HepG2 (cell line): ENCODE results near the gene OST4. TPM values are rescaled to one million over a fixed set of nuclear protein-coding genes. Genes with fewer than 3 reads are reported as not detected.

Source experiments
- ARID3A ChIP-seq: IDR thresholded peaks from 2 replicates; pipeline ENCODE4 v1.6.1; 2012; ENCODE audit warnings: low read depth, low read length, improper control_type of control experiment
- ARID5B ChIP-seq: IDR thresholded peaks from 2 replicates; pipeline ENCODE4 v1.4.0; 2020; ENCODE audit warnings: mild to moderate bottlenecking, missing genetic modification reagents
- BCL6 ChIP-seq: IDR thresholded peaks from 2 replicates; pipeline ENCODE4 v1.6.1; 2016; ENCODE audit warnings: missing genetic modification reagents, missing compliant biosample characterization
- MXI1 ChIP-seq: IDR thresholded peaks from 3 replicates; pipeline ENCODE4 v1.6.1; 2012; ENCODE audit warnings: low read depth, low read length, inconsistent platforms, borderline replicate concordance
- POLR2G ChIP-seq: fragments of 200-400 bp; formaldehyde crosslinking; IDR thresholded peaks from 2 replicates; pipeline ENCODE4 v1.6.1; 2018; ENCODE audit warnings: mild to moderate bottlenecking, low read depth, low read length, moderate library complexity
- RBAK ChIP-seq: sonication (generic); formaldehyde crosslinking; IDR thresholded peaks from 2 replicates; pipeline ENCODE4 v1.5.1; 2020; ENCODE audit warnings: mild to moderate bottlenecking, missing genetic modification reagents
- RBFOX2 ChIP-seq: fragments of 200-400 bp; formaldehyde crosslinking; IDR thresholded peaks from 2 replicates; pipeline ENCODE4 v1.6.1; 2017; ENCODE audit warnings: low read depth, mild to moderate bottlenecking, low read length
- RCOR2 ChIP-seq: IDR thresholded peaks from 2 replicates; pipeline ENCODE4 v1.6.1; 2016; ENCODE audit warnings: missing biosample characterization, missing genetic modification reagents
- REST ChIP-seq, 2 experiments: IDR thresholded peaks; 2 replicates each; pipeline ENCODE4 v1.6.1; 2011 to 2012; ENCODE audit warnings: low read length in 2 of 2, borderline replicate concordance in 1 of 2, low read depth in 1 of 2, mild to moderate bottlenecking in 1 of 2, moderate library complexity in 1 of 2
- SP5 ChIP-seq: IDR thresholded peaks from 2 replicates; pipeline ENCODE4 v1.6.1; 2016; ENCODE audit warnings: low read depth, borderline replicate concordance
- TGIF2 ChIP-seq: IDR thresholded peaks from 2 replicates; pipeline ENCODE4 v1.6.1; 2016; ENCODE audit warnings: control low read depth, missing compliant biosample characterization
- ZNF296 ChIP-seq: sonication (generic); formaldehyde crosslinking; conservative IDR thresholded peaks from 2 replicates; pipeline ENCODE4 v1.5.0; 2020; ENCODE audit warnings: mild to moderate bottlenecking, missing genetic modification reagents
- ZNF558 ChIP-seq: sonication (generic); formaldehyde crosslinking; IDR thresholded peaks from 2 replicates; pipeline ENCODE4 v1.9.0; 2022; ENCODE audit warnings: mild to moderate bottlenecking, missing genetic modification reagents, borderline replicate concordance
- ZNF687 ChIP-seq: sonication (generic); formaldehyde crosslinking; IDR thresholded peaks from 2 replicates; pipeline ENCODE4 v1.5.1; 2020; ENCODE audit warnings: mild to moderate bottlenecking, missing genetic modification reagents, moderate library complexity
- polyA plus RNA-seq, 8 experiments: library from polyadenylated mRNA; depleted of rRNA in 3 of 8; stranded (reverse) in 7 of 8; unstranded in 1 of 8; fragments of >200 nt; fragmentation: Illumina TruSeq in 4 of 8; extraction: Trizol in 4 of 8; gene quantifications; 2 replicates each; pipeline versions ENCODE4 v1.2.1 to v1.2.3, GENCODE V29; 2011 to 2016; ENCODE audit warnings: low read depth in 4 of 8, missing spikeins in 1 of 8, mixed read lengths in 1 of 8; ENCODE audit not compliant: insufficient read depth in 1 of 8
- total RNA-seq, 5 experiments: library from RNA; depleted of rRNA; stranded (reverse); fragments of >200 nt; fragmentation: Illumina TruSeq; extraction: Trizol; gene quantifications; 2 replicates each; pipeline ENCODE4 v1.2.3, GENCODE V29; 2016; ENCODE audit warnings: low read depth in 1 of 5

The OST4 gene
- total and polyA plus RNA-seq, 2 of the 13 experiments (the other 11 are each of a cell fraction or from before 2014, with no cell fraction given), result 498 to 584 TPM

- peak in 1 of 2 experiments; percentile 56; a peak in 2 of 4 replicates for TF ChIP-seq REST (IDR thresholded peaks at IDR 0.05; ENCODE audit: borderline replicate concordance in 1 of 2, low read depth in 1 of 2, low read length in 2 of 2)
- peak; percentile 69; the same call in 1 of the 2 replicates for TF ChIP-seq ZNF296 (CRISPR knock-in tag)
- peak; percentile 66 for TF ChIP-seq TGIF2 (CRISPR knock-in tag)
- TF ChIP-seq RBAK (CRISPR knock-in tag), result no peak
- TF ChIP-seq POLR2G, result peak; percentile 80
- TF ChIP-seq RBFOX2, result peak; percentile 56
- peak; percentile 76 for TF ChIP-seq ARID5B (CRISPR knock-in tag)
- peak; percentile 29; the same call in 1 of the 2 replicates for TF ChIP-seq ZNF687
- 0 out of 2 replicates have a peak, but pooled peaks have one; percentile 45 for TF ChIP-seq RCOR2 (CRISPR knock-in tag)
- peak; percentile 91 for TF ChIP-seq ARID3A
- TF ChIP-seq SP5, result peak; percentile 71
- TF ChIP-seq BCL6 (CRISPR knock-in tag), result peak; percentile 48
- TF ChIP-seq MXI1, result peak; percentile 77; the same call in 1 of the 3 replicates
- TF ChIP-seq ZNF558 (CRISPR knock-in tag), result no peak; the same call in 1 of the 2 replicates
Observed at GRCh38 chr2:27093430-27094352, 22.2 kb upstream of the OST4 start (continued).
